GM18870 (cell line): ENCODE data around the gene EPS8L2.

Experiments used
- ATAC-seq: cut with Tn5 transposase; IDR thresholded peaks from one replicate; pipeline ENCODE4 v1.9.1; 2021; ENCODE audit warnings: moderate library complexity; ENCODE audit not compliant: unreplicated experiment

The EPS8L2 gene

DNA sequence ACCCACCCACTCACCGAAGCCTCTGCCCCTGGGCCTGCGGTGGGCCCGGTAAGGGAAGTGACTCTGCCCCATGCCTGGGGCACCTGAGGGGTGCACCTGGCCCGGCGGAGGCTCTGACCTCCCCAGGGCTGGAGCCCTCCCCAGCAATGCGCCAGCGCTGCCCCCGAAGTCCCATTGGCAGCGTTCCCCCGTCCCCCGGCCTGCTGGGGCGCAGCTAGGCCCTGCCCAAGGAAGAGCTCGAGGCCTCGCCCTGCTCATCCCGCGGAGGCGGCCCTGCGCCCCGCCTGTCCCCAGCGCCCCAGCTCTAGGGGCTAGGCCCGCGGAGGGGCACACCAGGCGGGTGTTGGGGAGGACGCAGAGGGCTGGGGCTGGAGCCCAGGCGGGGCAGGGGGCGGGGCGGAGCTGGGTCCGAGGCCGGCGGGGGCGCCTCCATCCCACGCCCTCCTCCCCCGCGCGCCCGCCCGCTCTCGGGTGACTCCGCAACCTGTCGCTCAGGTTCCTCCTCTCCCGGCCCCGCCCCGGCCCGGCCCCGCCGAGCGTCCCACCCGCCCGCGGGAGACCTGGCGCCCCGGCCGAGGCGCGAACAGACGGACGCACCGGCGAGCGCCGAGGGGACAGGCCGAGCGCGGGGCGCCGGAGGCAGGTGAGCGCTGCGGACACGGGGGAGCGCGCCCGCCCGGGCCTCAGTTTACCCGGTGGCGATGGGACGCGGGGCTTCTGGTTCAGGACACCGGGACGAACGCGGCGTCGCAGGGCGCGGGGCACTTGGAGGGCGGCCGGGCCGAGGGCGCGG is at the start of gene EPS8L2:
EPS8L2 (plus strand) TSS at position 586 of the 793 bp plus-strand sequence. CDS start 3,177 bp downstream, outside the sequence.
- ATAC-seq: no peak

DNA sequence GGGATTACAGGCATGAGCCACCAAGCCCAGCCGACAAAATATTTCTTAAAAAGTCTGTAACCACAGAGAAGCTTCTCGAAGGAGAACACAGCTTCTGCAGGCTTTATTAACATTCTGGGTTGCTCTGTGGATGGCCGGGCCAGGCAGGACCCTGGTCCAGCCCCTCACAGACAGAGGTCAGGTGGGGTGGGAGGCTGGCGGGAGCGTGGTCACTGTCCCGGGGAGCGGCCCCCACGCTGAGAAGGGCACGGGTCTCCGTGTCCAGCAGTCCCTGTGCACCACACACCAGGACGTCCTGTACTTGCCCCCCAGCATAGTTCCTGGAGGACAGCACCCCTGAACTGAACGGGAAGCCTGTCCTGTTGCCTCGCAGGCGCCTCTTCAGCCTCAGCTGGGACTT is 49.6 kb upstream of the EPS8L2 start:
- no peak for ATAC-seq

DNA sequence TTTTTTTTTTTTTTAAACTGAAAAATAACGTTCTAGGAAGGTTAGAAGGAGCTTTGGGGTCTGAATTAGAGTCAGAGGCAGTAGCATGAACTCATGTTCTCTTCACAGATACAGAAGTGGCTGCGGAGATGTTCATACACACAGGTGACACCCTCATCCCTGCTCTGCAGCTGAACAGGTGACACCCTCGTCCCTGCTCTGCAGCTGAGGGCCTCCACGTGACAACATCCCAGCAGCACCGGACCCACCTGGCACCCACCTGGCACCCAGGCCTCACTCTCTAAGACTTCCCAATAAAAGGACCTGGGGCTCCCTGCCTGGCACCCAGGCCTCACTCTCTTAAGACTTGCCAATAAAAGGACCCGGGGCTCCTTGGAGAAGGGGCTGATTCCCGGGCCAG is 49.2 kb upstream of the EPS8L2 start:
- ATAC-seq: no peak

DNA sequence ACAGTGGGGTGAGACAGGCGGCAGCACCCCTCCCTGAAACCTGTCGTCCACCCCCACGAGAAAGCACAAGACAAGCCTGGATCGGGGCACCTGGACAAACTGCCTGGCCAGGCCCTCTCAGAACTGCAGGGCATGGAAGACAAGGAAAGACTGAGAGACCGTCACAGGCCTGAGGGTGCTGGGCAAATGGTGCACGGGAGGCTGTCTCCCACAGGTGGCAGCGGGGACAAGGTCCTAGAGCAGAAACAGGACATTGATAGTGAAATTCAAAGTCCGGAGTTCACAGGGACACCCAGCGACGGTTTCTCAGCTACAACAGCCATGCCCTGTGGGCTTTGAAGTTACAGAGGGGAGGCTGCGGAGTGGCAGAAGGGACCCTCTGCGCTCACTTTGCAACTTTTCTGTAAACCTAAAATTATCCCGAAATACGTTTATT is 48.3 kb upstream of the EPS8L2 start:
- no peak for ATAC-seq

DNA sequence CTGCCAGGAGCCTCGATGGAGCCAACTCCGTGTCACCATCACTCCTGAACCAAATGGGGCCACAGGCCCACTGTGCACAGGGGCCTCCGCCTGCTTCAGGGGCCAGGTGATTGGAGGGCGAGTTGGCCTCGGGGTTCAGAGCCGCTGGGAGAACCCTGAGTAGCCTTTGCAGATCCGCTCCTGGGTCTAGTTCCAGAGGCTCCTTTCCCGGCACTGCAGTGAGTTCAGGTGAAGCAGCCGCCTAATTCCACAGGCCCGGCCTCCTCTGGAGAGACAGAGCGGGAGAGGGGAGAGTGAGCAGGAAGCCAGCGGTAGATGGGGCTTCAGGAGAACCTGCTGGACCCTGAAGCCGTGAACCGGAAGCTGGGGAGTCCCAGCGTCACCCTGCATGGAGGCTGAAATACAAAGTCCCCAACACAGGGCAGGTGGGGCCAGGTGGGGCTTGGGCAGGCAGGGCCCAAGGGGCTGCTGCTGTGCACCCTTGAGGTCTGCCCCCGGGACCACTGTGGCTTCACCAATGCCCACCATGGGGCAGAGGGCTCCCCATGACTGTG is 46.4 kb upstream of the EPS8L2 start:
- no peak for ATAC-seq

GRCh38 chr11:660281-660680 is 45.8 kb upstream of the EPS8L2 start:
- ATAC-seq: no peak

- no peak for ATAC-seq
These were observed 45.2 kb upstream of the EPS8L2 start for GRCh38 chr11:660681-661444.

- ATAC-seq: no peak
These were observed 43.2 kb upstream of the EPS8L2 start for GRCh38 chr11:662689-663274.

DNA sequence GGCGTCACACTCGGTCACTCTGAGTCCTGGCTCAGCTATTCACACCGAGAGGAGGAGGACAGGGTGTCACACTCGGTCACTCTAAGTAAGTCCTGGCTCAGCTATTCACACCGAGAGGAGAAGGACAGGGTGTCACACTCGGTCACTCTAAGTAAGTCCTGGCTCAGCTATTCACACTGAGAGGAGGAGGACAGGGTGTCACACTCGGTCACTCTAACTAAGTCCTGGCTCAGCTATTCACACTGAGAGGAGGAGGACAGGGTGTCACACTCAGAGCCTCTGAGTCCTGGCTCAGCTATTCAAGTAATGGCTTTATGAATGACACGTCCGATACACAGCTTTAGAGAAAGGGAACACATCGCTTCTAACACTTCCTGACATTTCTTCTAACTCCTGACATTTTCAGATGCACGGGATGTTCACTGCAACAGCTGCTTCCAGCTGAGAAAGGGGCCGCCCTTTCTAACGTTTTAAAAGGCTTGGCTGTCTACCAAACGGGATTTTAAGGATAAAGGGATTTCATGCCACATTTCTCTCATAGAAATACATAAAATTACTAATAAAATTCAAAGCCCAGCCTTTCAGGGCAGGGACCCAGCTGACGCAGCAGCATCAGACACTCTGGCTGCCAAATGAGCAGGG is 40.8 kb upstream of the EPS8L2 start:
- no peak for ATAC-seq

- no peak for ATAC-seq
These were observed 40.2 kb upstream of the EPS8L2 start for GRCh38 chr11:665704-666281.

GRCh38 chr11:673866-674265 is 32.2 kb upstream of the EPS8L2 start:
- ATAC-seq: no peak

DNA sequence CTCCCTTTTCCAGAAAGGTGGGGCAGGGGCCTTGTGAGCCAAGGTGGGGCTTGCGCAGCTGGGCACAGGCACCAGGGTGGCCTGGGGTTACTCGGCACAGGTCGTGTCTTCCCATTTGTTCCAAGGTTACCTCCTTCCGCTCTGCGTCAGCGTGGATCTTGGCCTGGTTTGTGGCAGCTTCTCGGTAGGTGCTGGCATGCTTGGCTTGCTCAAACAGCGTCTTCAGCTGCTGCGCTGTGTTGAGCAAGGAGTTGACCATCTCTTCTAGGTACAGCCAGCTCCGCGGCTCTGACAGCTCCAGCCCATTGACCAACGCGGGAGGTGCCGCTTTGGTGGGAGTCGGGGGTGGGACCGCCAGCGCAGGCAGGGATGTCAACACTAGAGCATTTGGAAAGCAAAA is 31.6 kb upstream of the EPS8L2 start:
- no peak for ATAC-seq

GRCh38 chr11:678297-678696 is 27.7 kb upstream of the EPS8L2 start:
- ATAC-seq: no peak

DNA sequence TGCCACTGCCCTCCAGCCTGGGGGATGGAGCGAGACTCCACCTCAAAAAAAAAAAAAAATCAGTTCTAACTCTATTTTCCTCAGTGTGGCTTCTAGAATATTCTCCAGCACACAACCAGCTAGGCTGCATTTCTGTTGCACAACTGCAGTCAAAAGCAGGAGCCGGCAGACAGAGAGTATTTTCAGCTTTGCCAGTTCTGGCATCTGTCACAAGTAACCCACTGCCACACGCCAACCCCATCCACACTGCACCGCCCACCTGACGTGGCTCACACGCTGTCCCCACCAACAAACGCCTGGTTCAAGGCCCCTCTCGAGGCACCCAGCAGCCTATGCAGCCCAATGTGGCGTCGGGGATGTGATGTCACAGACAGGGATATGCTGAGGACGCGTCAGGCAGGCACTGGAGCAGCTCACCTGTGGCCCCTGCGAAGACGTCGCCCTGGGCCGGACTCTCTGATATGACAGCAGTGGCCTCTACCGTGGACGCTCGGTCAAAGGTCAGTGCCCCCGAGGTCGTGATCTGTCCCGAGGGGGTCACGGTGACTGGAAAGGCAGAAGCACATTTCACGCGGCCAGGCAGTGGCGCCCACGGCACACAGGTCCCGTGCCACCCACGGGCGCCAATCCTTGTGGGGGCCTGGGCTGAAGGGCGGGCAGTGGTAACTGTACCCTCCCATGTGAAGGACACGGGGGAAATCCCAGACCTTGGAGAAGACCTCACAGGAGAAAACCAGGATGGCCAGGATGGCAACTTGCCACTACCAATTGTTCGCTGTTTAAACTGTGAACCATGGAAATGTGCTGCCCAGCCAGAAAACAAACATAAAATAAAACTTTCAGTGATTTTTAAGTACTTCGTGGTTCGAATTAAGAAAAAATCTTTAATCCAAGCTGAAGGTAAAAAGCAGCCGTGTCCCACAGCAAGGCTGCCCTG is 26.5 kb upstream of the EPS8L2 start:
- no peak for ATAC-seq

GRCh38 chr11:680476-680875 is 25.6 kb upstream of the EPS8L2 start:
- ATAC-seq: no peak

DNA sequence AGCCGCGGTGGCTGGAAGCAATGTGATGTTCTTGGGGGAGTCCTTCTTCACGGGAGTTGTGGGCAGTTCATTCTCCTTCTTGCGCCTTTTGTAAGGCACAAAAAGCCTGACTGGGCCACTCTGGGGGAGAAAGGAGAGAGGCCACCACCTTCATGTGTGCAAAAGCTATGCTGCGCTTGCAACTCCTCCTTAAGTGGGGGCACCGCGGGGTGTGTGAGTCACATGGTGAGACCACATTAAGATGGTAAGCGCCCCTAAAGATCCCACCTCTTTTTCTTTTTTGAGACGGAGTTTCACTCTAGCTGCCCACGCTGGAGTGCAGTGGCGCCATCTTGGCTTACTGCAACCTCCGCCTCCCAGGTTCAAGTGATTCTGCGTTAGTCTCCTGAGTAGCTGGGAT is 25.1 kb upstream of the EPS8L2 start:
- no peak for ATAC-seq

DNA sequence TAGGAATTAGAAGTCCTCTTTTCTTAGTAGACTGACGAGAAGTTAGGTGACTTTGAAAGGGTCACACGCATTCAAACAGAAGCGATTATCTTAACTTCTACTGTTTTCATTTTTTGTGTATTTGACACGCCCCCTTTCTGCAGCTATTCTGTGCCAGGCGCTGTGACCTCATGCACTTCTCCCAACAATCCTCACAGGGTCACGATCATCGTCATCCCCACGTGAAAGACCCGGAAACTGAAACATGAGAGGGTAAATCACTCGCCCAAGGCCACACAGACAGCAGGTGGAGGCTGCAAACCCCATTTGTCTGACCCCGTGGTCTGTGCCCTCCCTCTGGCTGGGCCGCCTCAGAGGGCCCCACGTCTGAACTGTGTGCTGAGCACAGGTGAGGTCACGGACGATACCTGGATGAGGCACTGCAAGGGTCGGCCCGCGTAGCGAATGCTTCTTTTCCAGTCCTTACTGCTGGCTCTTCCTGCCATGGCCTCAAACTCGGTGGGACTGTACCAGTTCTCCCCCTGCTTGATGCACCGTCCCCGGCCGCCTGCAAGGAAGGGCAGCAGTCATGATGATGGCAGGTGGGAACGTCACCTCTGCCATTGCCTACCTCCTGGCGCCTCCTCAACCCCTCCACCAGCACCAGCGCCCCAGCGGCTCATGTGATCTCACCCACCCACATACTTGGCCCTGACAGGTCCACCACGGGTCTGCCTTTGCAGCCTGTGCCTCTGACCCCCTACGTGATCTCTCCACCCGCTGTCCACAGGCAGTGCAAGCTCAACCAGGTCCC is 19.4 kb upstream of the EPS8L2 start:
- ATAC-seq: no peak

GRCh38 chr11:687751-688150 is 18.3 kb upstream of the EPS8L2 start:
- no peak for ATAC-seq

DNA sequence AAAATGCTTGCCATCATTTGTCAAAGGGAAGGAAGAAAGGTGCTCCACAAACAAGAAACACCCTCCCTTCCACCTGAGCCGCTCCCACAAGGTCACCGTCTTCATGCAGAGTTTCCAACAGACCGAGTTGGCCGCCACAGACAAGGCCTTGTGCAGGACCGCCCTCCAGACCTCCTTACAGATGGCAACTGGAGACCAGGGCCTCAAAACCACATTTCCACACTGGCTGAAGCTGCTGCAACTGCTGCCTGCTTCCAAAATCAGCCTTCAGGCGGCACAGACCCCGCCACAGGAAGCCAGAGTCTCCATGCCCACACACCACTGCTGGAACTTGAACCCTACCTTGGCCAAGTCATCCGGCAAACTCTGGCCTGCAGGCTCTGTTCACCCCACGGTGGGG is 17.4 kb upstream of the EPS8L2 start:
- no peak for ATAC-seq
